Right cardiac atrium (tissue), 5 donors: ENCODE results near the gene SDE2. TPM values are rescaled to one million over a fixed set of nuclear protein-coding genes. Genes with fewer than 3 reads are reported as not detected.

Experiments
- polyA plus RNA-seq: library from polyadenylated mRNA; stranded (reverse); fragments of 200-250 nt; gene quantifications from one replicate; pipeline ENCODE4 v1.2.3, GENCODE V29; 2013
- total RNA-seq, 4 donors: library from RNA; stranded (reverse); fragmentation: NEBNext Ultra II Directional; extraction: Animal tissue kit (Norgen Biotek cat#: 25700); gene quantifications; one replicate each; pipeline ENCODE4 v1.2.1, GENCODE V29; 2021
- donor health status: healthy with polysubstance abuse.
- donor health status: DM: no; HTN: yes; CAD: no.
- donor health status: DM: no; HTN: no; CAD: no.
- donor health status: DM: no; HTN: yes; CAD: no; lungs with severe emphysema.
- donor health status: DM: yes; HTN: yes; CAD: no.

The SDE2 gene
- total and polyA plus RNA-seq, 5 donors = 9.4 to 18.3 (median 12.2) TPM

Other genes starting within 250 kb of the SDE2 start
- gene SRP9, start 221.5 kb downstream of the SDE2 start, total RNA-seq = 100 to 1,000 TPM; 193 to 245 (median 219) TPM
- gene SRP9, start 221.5 kb downstream of the SDE2 start, polyA plus RNA-seq = 259 TPM
- gene EPHX1, start 189.2 kb downstream of the SDE2 start, total RNA-seq = 10 to 100 TPM; 47.3 to 65.0 (median 56.8) TPM
- gene EPHX1, start 189.2 kb downstream of the SDE2 start, polyA plus RNA-seq = 54.0 TPM
- 10 to 100 TPM; 32.6 to 44.4 (median 37.9) TPM for gene TMEM63A, start 117.0 kb downstream of the SDE2 start, total RNA-seq
- 29.3 TPM for gene TMEM63A, start 117.0 kb downstream of the SDE2 start, polyA plus RNA-seq
- under 1 TPM; 0.24 to 0.54 (median 0.49) TPM for gene LEFTY1, start 110.2 kb downstream of the SDE2 start, total RNA-seq
- 0.11 TPM for gene LEFTY1, start 110.2 kb downstream of the SDE2 start, polyA plus RNA-seq
- gene PYCR2, start 75.1 kb downstream of the SDE2 start, total RNA-seq = 10 to 100 TPM; 57.4 to 72.0 (median 62.3) TPM
- 76.9 TPM for gene PYCR2, start 75.1 kb downstream of the SDE2 start, polyA plus RNA-seq
- gene LEFTY2, start 58.1 kb downstream of the SDE2 start, total RNA-seq = 1 to 10 TPM in 3 of 4 donors, under 1 TPM in 1; 0.60 to 2.1 (median 1.1) TPM
- gene LEFTY2, start 58.1 kb downstream of the SDE2 start, polyA plus RNA-seq = 0.59 TPM
- 100 to 1,000 TPM; 304 to 344 (median 328) TPM for gene H3-3A, start 63.4 kb upstream of the SDE2 start, total RNA-seq
- gene H3-3A, start 63.4 kb upstream of the SDE2 start, polyA plus RNA-seq = 557 TPM
- gene ACBD3, start 187.4 kb upstream of the SDE2 start, total RNA-seq = 10 to 100 TPM; 24.0 to 38.4 (median 28.8) TPM
- 9.5 TPM for gene ACBD3, start 187.4 kb upstream of the SDE2 start, polyA plus RNA-seq
- not detected for gene MIXL1, start 224.3 kb upstream of the SDE2 start, total RNA-seq
- not detected for gene MIXL1, start 224.3 kb upstream of the SDE2 start, polyA plus RNA-seq